ENCODE results near the gene LDLRAP1. TPM values are rescaled to one million over a fixed set of nuclear protein-coding genes. Genes with fewer than 3 reads are reported as not detected.

The LDLRAP1 gene
- total RNA-seq, 1 experiment from 2014 or later = 14.5 TPM

DNA sequence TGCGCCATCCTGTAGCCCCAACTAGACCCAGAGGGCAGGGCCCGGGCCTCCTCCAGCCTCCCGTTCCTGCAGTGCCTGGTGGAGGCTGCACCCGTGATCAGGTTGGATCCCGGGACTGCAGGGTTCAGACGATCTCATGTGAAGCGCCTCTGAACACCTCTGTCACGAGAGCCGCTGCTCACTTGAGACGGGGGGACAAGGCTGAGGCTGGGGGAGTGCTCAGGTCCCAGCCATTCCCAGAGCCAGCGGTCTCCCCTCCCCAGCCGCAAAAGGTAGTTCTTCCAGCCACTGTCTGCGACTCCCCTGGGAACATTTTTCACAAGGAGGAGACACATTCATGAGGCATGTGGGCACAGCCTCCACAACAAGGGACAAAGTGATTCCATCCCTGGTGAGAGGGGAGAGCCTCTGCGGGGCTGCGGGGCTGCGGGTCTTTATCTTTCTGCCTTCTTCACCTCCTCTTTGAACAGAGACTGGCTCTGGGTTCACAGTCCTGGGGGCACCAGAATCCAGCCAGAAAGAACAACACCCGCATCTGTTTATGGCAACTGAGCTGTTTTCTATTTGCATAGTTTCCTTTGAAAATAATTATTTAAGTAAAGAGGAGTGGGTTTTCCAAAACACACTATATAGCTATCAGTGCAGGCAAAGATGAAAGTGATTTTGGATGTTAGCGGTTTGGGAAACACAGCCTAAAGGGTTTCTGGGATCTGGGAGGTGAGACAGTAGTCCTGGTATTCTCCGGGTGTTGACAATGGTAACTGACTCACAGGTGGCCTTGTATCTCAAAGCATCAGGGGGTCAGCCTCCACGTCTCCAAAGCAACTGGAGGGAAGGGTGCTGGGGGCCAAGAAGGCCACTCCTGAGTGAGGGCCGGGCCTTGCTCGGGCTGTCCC, 13.0 kb upstream of the LDLRAP1 start:
- Mint-ChIP-seq H3K9me3 (ENCODE audit: unreplicated experiment) (peaks cover 14% of the 10 kb centered on the region), H3K27ac (ENCODE audit: unreplicated experiment) (no peak overlapping the region), H3K4me3 (ENCODE audit: unreplicated experiment) (no peak overlapping the region), H3K36me3 (ENCODE audit: insufficient read depth, unreplicated experiment) (no peaks in the 10 kb centered on the region), H3K27me3 (ENCODE audit: insufficient read depth, unreplicated experiment) (no peaks in the 10 kb centered on the region), H3K4me1 (ENCODE audit: low read depth, unreplicated experiment) (no peaks in the 10 kb centered on the region)
- no peak for DNase-seq
- ChIA-PET CTCF (no interaction called here), POLR2A (no interaction called here)
- intact Hi-C loops (cut with micrococcal nuclease; ENCODE audit: unreplicated experiment) = no loop called here
- H3K36me3 ChIP-seq (ENCODE audit: control insufficient read depth, insufficient read depth, low read length) = no peaks in the 10 kb centered on the region
- TF ChIP-seq, protein P1, sequence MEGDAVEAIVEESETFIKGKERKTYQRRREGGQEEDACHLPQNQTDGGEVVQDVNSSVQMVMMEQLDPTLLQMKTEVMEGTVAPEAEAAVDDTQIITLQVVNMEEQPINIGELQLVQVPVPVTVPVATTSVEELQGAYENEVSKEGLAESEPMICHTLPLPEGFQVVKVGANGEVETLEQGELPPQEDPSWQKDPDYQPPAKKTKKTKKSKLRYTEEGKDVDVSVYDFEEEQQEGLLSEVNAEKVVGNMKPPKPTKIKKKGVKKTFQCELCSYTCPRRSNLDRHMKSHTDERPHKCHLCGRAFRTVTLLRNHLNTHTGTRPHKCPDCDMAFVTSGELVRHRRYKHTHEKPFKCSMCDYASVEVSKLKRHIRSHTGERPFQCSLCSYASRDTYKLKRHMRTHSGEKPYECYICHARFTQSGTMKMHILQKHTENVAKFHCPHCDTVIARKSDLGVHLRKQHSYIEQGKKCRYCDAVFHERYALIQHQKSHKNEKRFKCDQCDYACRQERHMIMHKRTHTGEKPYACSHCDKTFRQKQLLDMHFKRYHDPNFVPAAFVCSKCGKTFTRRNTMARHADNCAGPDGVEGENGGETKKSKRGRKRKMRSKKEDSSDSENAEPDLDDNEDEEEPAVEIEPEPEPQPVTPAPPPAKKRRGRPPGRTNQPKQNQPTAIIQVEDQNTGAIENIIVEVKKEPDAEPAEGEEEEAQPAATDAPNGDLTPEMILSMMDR (IDR thresholded peaks at IDR 0.05; ENCODE audit: insufficient read depth in 1 of 2, low read depth in 1 of 2, low read length in 1 of 2, severe bottlenecking in 1 of 2, unreplicated experiment in 1 of 2) = no peak
- no TSS peak for BruUV-seq (replicated peaks)
- no peaks in the 10 kb centered on the region for H3K4me1 ChIP-seq
- H3K4me3 ChIP-seq (ENCODE audit: low read depth, low read length) = no peak overlapping the region
- no peaks in the 10 kb centered on the region for H3K27me3 ChIP-seq (replicated peaks; ENCODE audit: control insufficient read depth, insufficient read depth, low read length)
- H3K9me3 ChIP-seq = no peaks in the 10 kb centered on the region

DNA sequence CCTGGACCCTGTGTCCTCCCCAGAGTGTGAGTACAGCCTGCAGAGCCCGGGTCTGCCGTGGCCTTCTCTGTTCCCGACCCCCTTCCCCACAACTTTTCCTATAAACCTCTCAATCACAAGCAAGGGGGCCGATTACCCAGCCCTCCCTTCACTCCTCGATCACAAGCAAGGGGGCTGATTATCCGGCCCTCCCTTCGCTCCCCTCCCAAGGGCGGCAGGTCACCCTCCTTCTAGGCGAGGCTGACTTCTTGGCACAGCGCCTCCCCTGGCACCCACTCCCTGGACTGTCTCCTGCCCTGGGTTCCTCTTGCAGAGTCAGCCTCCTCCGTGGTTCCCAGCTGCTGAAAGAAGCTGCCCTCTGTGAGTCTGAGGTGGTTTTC, 12.3 kb upstream of the LDLRAP1 start:
- CTCF ChIA-PET = no interaction called here
- POLR2A ChIA-PET = no interaction called here
- intact Hi-C loops (cut with micrococcal nuclease; ENCODE audit: unreplicated experiment) = no loop called here
- H3K9me3 ChIP-seq = no peaks in the 10 kb centered on the region
- H3K4me1 ChIP-seq = no peaks in the 10 kb centered on the region
- no peaks in the 10 kb centered on the region for H3K27me3 ChIP-seq (replicated peaks; ENCODE audit: control insufficient read depth, insufficient read depth, low read length)
- H3K36me3 ChIP-seq (ENCODE audit: control insufficient read depth, insufficient read depth, low read length) = no peaks in the 10 kb centered on the region
- no peak overlapping the region for H3K4me3 ChIP-seq (ENCODE audit: low read depth, low read length)
- Mint-ChIP-seq H3K36me3 (ENCODE audit: insufficient read depth, unreplicated experiment) (no peaks in the 10 kb centered on the region), H3K4me3 (ENCODE audit: unreplicated experiment) (no peak overlapping the region), H3K4me1 (ENCODE audit: low read depth, unreplicated experiment) (no peaks in the 10 kb centered on the region), H3K27me3 (ENCODE audit: insufficient read depth, unreplicated experiment) (no peaks in the 10 kb centered on the region), H3K9me3 (ENCODE audit: unreplicated experiment) (peaks cover 11% of the 10 kb centered on the region), H3K27ac (ENCODE audit: unreplicated experiment) (no peak overlapping the region)
- no peak for DNase-seq
- TF ChIP-seq, protein P1 (IDR thresholded peaks at IDR 0.05; ENCODE audit: insufficient read depth in 1 of 2, low read depth in 1 of 2, low read length in 1 of 2, severe bottlenecking in 1 of 2, unreplicated experiment in 1 of 2) = no peak
- no TSS peak for BruUV-seq (replicated peaks)

DNA sequence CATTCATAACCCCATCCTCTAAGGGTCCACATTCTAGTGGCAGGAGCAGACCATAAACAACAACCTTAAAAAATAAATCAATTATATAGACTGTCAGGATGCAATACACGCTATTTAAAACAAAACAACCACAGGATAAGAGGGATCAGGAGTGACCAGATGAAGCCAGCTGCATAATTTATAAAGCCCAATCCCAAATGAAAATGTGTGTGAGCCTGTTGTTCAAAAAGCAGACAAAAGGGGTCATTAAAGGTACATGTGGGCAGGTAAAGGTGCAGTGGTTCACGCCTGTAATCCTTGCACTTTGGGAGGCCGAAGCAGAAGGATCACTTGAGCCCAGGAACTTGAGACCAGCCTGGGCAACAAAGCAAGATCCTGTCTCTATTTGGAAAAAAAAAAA, 10.4 kb upstream of the LDLRAP1 start:
- Mint-ChIP-seq H3K4me1 (ENCODE audit: low read depth, unreplicated experiment) (no peaks in the 10 kb centered on the region), H3K27me3 (ENCODE audit: insufficient read depth, unreplicated experiment) (no peaks in the 10 kb centered on the region), H3K36me3 (ENCODE audit: insufficient read depth, unreplicated experiment) (no peaks in the 10 kb centered on the region), H3K9me3 (ENCODE audit: unreplicated experiment) (peaks cover 11% of the 10 kb centered on the region), H3K27ac (ENCODE audit: unreplicated experiment) (no peak overlapping the region), H3K4me3 (ENCODE audit: unreplicated experiment) (no peak overlapping the region)
- no TSS peak for BruUV-seq (replicated peaks)
- ChIA-PET CTCF (interaction anchor here (0.6 kb wide), 1 partner anchor 225 kb away, joined by 3 read pairs; no protein-coding TSS in a partner anchor), POLR2A (no interaction called here)
- Histone ChIP-seq H3K36me3 (ENCODE audit: control insufficient read depth, insufficient read depth, low read length) (no peaks in the 10 kb centered on the region), H3K4me1 (no peaks in the 10 kb centered on the region), H3K4me3 (ENCODE audit: low read depth, low read length) (no peak overlapping the region), H3K27me3 (replicated peaks; ENCODE audit: control insufficient read depth, insufficient read depth, low read length) (no peaks in the 10 kb centered on the region), H3K9me3 (no peaks in the 10 kb centered on the region)
- TF ChIP-seq, protein P1 (IDR thresholded peaks at IDR 0.05; ENCODE audit: insufficient read depth in 1 of 2, low read depth in 1 of 2, low read length in 1 of 2, severe bottlenecking in 1 of 2, unreplicated experiment in 1 of 2) = no peak
- no peak for DNase-seq
- intact Hi-C loops (cut with micrococcal nuclease; ENCODE audit: unreplicated experiment) = no loop called here

All from Caco-2 (cell line).